ENCODE results near the gene PHF21B.
"Not testable (repeated sequence)": the region's sequence is repeated elsewhere in the genome, so short reads cannot be mapped to it uniquely, and the experiment has no call there.

Gene PHF21B

DNA sequence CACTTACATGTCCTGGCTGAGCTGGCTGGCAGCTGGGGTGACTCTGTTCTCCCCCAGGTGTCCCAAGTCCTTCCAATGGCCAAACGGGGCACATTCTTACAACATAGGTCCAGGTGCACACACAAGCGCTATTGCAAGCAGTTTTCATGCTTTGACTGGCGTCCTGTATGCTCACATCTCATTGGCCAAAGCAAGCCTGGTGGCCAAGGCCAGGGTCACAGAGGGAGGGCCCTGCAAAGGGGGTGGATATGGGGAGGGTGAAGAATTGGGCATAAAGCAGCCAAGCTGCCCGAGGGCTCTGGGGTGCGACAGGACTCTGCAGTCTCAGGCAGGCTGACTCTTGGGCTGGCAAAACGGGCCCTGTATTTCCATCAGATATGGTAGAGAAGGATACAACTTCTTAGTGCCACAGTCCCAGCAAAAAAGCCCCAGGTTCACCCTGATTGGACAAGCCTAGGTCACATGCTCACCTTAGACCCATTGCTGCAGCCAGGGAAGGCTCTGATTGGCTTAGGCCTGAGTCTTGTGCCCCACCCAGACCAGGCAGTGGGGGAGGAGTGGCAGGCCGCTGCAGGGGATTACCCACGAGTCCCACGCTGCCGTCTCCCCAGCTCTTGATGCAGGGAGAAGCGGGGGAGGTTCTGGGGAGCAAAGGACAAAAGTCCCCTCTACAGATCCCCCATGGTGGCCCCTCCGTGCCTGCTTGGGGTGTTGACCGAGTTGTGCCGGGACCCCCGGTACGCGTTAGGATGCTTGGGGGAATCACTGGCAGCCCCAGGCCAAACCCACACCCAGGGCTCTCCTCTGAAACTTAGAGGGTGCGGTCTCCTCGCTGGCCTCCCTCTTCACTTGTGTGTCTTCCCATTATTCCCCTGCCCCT, 146.6 kb downstream of the PHF21B start:
- DNase-seq = no peak

DNA sequence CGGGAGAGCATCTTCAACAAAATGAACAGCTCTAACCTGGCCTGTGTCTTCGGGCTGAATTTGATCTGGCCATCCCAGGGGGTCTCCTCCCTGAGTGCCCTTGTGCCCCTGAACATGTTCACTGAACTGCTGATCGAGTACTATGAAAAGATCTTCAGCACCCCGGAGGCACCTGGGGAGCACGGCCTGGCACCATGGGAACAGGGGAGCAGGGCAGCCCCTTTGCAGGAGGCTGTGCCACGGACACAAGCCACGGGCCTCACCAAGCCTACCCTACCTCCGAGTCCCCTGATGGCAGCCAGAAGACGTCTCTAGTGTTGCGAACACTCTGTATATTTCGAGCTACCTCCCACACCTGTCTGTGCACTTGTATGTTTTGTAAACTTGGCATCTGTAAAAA, 147.5 kb downstream of the PHF21B start:
- DNase-seq = no peak

DNA sequence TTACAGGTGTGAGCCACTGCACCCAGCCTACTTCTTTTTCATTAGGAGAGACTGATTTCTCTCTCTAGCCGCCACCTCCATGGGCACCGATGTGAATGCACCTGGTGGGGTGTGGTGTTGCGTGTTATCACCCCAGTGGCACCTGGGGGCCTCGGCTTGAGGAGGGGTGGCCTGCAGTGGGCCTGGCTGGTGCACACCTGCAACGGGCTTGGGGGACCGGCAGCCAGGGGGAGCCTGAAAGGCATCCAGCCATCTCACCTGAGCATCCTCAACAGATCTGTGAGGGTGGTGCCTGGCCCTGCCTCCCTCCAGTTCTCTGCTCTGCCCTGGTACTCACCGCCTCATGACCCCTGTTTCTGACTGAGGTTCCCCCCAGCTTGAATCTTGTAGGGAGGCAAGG, 148.6 kb downstream of the PHF21B start:
- no peak for DNase-seq

GRCh38 chr22:44860311-44860710, 149.5 kb downstream of the PHF21B start:
- DNase-seq = no peak

DNA sequence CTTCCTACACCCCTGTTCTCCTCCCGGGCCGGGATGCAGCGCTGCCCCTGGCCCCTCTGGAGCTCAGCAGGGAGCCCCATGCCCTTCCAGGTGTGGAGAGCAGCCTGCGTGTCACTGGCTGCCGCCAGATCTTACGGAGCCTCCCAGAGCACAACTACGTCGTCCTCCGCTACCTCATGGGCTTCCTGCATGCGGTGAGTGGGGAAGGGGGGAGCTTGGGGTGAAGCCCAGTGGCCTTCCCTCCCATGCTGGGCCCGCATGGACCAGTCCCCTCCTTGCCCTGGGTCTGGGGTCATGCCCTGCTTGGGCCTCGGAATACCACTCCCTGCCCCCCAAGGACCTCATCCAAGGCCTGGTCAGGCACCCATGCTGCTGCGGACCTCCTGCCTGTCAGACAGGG, 150.2 kb downstream of the PHF21B start:
- DNase-seq = no peak

DNA sequence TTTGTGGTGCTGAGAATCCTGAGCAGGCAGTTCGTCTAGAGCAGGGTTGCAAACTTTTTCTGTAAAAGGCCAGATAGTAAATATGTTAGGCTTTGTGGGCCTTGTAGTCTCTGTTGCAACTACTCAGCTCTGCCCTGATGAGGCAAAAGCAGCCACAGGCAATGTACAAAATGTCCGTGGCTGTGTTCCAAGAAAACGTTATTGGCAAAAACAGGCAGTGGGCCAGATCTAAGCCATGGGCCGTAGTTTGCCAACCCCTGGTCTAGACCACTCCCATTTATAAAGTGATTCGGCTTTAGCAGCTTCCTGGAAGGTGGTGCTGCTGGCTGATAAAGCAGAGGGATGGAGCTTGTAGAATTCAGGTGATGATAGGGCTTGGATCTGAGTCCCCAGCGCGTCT, 151.0 kb downstream of the PHF21B start:
- not testable (repeated sequence) for DNase-seq

DNA sequence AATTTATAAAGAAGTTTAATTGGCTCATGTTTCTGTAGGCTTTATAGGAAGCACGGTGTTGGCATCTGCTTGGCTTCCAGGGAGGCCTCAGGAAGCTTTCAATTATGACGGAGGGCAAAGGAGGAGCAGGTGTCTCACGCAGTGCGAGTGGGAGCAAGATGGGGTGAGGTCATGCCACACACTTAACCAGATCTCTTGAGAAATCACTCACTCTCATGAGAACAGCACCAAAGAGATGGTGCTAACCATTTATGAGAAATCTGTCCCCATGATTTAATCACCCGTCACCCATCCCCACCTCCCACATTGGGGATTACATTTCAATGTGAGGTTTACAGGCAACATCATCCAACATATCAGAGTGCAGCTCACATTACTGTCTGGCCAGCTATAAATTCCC, 153.9 kb downstream of the PHF21B start:
- no peak for DNase-seq

GRCh38 chr22:44854641-44855040, 155.2 kb downstream of the PHF21B start:
- not testable (repeated sequence) for DNase-seq

DNA sequence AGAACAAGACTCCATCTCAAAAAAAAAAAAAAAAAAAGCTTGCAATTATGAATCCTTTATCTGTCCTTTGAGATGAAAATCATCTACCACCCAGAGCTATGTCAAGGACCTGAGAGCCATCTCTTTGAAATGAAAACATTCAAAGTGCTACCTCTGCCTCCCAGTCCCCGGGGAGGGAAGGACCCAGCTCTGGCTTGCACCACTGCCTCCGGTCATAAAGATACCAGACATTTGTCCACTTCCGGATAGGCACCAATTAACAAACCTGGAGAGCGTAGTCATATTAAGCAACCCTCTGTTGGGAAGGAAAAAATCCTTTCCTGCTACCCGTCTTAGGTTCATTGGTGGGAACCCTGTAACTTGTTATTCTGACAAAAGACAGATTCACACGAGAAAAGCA, 158.9 kb downstream of the PHF21B start:
- DNase-seq = no peak

GRCh38 chr22:44848791-44849420, 160.9 kb downstream of the PHF21B start:
- DNase-seq = no peak

DNA sequence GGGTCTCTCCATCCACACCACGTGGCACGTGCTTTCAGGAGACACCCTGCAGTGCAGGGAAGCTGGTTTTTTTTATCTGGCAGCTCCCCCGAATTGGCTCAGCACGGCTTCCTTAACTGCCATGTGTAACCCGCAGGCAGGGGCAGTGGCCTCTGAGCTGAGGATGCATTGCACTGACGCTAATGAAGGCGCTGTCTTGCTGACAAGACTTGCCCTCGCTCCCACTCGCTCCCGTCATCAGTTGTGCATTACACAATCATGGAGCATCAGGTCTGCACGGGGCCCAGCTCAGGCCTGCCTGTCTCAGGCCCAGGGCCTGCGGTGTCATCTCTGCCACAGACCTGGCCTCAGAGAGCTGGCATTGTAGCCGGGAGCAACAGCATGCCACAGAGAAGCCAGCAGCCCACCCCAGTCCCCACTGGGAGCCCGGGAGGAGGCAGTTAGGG, 161.5 kb downstream of the PHF21B start:
- DNase-seq = no peak

DNA sequence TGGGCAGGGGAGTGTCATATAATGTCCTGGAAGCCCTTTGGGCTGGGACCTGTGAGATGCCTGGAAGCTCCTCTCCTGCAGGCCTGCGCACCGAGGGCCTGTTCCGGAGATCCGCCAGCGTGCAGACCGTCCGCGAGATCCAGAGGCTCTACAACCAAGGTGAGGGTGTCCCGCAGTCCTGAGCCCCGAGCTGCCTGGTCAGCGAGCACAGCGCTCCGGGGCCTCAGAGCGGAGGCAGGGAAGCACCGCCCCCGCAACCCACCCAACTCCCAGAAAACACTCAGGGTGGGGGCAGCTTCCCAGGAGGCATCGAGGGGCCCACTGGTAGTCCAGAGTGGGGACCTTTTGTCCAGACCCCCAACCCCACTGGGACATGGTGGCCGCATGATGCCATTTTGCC, 161.9 kb downstream of the PHF21B start:
- DNase-seq = no peak

GRCh38 chr22:44847380-44847779, 162.4 kb downstream of the PHF21B start:
- no peak for DNase-seq

DNA sequence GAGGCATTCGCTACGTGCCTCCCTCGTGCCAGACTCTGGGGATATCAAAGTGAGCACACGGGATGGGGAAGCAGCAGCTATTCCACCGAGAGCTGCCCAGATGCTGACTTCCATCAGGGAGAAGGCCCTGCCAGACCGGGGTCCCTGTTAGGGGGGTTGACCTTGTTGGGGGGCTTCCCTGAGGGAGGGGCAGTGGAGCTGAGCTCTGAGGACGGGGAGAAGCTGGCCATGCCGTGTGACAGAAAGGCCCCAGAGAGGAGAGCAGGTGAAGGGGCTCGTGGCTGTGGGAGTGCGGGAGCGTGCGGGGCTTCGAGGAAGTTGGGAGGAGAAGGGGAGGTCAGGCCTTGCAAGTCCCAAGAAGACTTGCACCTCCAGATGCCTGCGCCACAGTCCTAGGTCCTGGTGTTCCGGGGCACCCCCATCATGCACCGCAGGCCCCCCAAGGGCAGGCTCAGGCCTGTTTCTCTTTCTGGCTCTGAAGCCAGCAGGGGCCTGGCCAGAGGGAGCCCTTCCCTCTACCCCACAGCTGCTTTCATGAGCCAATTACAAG, 163.0 kb downstream of the PHF21B start:
- no peak for DNase-seq

GRCh38 chr22:44845796-44846720, 163.7 kb downstream of the PHF21B start:
- no peak for DNase-seq

DNA sequence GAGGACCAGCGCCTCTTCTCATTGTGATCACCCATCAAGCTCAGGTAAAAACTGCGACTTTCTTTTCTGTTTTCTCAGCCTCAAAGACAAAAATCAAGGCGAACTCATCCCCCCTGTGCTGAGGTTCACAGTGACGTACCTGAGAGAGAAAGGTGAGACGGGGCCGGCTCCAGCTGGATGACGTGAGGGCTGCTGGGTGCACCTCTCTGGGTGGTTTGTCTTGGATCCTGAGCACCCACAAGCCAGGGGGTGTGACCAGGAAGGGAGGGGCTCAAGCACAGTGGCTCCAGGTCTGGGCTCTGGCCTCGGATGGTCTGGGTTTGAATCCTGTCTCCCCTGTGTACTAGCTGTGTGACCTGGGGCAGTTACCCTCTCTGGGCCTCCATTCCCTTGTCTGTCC, 164.6 kb downstream of the PHF21B start:
- no peak for DNase-seq

GRCh38 chr22:44842417-44842816, 167.4 kb downstream of the PHF21B start:
- DNase-seq = no peak

- no peak for DNase-seq
These were observed 169.0 kb downstream of the PHF21B start for GRCh38 chr22:44840611-44841322.

- DNase-seq = no peak
These were observed 170.1 kb downstream of the PHF21B start for GRCh38 chr22:44839721-44840120.

GRCh38 chr22:44839061-44839460, 170.7 kb downstream of the PHF21B start:
- no peak for DNase-seq

DNA sequence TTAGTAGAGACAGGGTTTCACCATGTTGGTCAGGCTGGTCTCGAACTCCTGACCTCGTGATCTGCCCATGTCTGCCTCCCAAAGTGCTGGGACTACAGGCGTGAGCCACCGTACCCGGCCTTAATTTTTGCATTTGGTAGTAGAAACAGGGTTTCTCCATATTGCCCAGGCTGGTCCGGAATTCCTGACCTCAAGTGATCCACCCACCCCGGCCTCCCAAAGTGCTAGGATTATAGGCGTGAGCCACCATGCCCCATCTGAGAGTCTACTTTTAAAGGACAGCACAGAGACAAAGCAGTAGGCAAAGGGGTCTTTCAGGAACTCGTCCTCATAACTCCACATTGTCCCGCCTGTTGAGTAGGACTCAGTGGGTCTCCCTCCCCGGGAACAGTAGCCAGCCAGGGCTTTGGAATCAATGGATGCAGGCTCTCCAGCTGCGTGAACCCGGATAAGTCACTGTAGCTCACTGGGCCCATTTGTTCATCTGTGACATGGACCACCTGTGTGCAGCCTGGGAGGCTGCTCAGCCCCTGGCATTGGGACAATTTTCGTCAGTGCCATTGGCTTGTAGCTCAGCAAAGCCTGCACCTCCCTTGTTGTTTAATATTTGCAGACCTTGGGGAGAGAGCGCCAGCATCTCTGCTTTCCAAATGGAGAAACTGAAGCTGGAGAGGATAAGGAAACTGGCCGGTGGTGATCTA, 171.3 kb downstream of the PHF21B start:
- DNase-seq = no peak

GRCh38 chr22:44837481-44837880, 172.3 kb downstream of the PHF21B start:
- DNase-seq = no peak
